Mammary epithelial cell (primary cell): ENCODE measurements around the gene CACNA1D.

Experiments
- CTCF ChIP-seq, 2 donors: IDR thresholded peaks in 1 of 2; conservative IDR thresholded peaks in 1 of 2; 2 replicates each; pipeline ENCODE4 v1.5.1; 2011 to 2012; ENCODE audit warnings: inconsistent platforms in 2 of 2, low read length in 2 of 2, mild to moderate bottlenecking in 2 of 2, control low read depth in 1 of 2, low read depth in 1 of 2; ENCODE audit not compliant: insufficient read depth in 1 of 2; ENCODE audit errors: extremely low read depth in 1 of 2
- EZH2 ChIP-seq: IDR thresholded peaks from 2 replicates; pipeline ENCODE4 v1.6.1; 2012; ENCODE audit warnings: low read length, inconsistent platforms, borderline replicate concordance

- TF ChIP-seq CTCF (conservative IDR thresholded peaks at IDR 0.05 in 1 of 2, IDR thresholded peaks at IDR 0.05 in 1 of 2; ENCODE audit: extremely low read depth in 1 of 2, insufficient read depth in 1 of 2, low read depth in 1 of 2, low read length in 2 of 2) (no peak), EZH2 (no peak)
Observed at GRCh38 chr3:53730576-53730975, 236.2 kb downstream of the CACNA1D start.
